ENCODE results near the gene WNK2. TPM values are rescaled to one million over a fixed set of nuclear protein-coding genes. Genes with fewer than 3 reads are reported as not detected.

Gene WNK2
- total and polyA plus RNA-seq, 12 donors, result 1.1 to 17.6 (median 8.4) TPM

DNA sequence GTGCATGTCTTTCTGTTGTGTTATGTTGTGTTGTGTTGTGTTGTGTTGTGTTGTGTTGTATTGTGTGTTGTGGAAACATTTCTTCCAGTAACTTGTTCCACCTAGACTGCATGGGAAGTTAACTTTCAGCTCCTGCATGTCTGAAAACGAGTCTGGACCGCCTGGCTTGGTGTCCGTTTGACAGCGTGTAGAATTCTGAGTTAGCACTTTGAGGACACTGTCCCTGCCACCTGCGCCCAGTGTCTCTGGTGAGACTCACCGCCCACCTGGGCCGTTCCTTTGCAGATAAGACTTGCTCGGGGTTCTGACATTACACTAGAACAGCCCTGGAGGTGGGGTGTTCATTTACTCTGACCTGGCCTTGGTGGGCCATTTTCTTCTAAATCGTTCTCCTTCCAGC, 42.0 kb downstream of the WNK2 start:
- Histone ChIP-seq H3K36me3 (replicated peaks in 1 of 2) (no peaks in the 10 kb centered on the region), H3K27ac (no peak overlapping the region), H3K27me3 (no peaks in the 10 kb centered on the region), H3K4me3 (no peak overlapping the region), H3K9me3 (replicated peaks in 1 of 3) (no peaks in the 10 kb centered on the region), H3K4me1 (replicated peaks in 1 of 2) (no peaks in the 10 kb centered on the region)
- intact Hi-C loops (cut with DNase I), result no loop called here
- DNase-seq, result no peak
- TF ChIP-seq, protein P1, sequence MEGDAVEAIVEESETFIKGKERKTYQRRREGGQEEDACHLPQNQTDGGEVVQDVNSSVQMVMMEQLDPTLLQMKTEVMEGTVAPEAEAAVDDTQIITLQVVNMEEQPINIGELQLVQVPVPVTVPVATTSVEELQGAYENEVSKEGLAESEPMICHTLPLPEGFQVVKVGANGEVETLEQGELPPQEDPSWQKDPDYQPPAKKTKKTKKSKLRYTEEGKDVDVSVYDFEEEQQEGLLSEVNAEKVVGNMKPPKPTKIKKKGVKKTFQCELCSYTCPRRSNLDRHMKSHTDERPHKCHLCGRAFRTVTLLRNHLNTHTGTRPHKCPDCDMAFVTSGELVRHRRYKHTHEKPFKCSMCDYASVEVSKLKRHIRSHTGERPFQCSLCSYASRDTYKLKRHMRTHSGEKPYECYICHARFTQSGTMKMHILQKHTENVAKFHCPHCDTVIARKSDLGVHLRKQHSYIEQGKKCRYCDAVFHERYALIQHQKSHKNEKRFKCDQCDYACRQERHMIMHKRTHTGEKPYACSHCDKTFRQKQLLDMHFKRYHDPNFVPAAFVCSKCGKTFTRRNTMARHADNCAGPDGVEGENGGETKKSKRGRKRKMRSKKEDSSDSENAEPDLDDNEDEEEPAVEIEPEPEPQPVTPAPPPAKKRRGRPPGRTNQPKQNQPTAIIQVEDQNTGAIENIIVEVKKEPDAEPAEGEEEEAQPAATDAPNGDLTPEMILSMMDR (IDR thresholded peaks at IDR 0.05), result no peak
- no peak for TF ChIP-seq POLR2A (IDR thresholded peaks at IDR 0.05)
- WGBS, 4 donors, result 93 to 95% (median 94%) methylated on average over 8 to 9 of the region's 9 CpGs

DNA sequence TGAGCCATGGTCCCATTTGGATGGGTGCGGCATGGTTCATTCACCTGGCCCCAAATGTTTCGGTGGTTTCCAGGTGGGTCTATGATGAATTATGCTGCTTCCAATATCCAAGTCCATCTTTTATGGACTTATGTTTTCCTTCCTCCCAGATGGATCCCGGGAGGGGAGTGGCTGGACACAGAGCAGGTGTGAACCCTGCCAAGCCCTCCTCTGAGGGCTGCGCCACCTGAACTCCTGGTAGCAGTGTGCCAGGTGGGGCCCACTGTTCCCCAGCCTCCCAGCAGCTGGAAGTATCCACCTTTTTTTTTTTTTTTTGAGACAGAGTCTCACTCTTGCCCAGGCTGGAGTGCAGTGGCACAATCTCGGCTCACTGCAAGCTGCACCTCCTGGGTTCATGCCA, 42.9 kb downstream of the WNK2 start:
- 84 to 98% (median 96%) methylated on average over 5 of the region's 5 CpGs for WGBS, 4 donors
- Histone ChIP-seq H3K9me3 (replicated peaks in 1 of 3) (no peaks in the 10 kb centered on the region), H3K27me3 (no peaks in the 10 kb centered on the region), H3K27ac (no peak overlapping the region), H3K4me1 (replicated peaks in 1 of 2) (no peaks in the 10 kb centered on the region), H3K36me3 (replicated peaks in 1 of 2) (no peaks in the 10 kb centered on the region), H3K4me3 (no peak overlapping the region)
- TF ChIP-seq POLR2A (IDR thresholded peaks at IDR 0.05), result no peak
- TF ChIP-seq, protein P1 (IDR thresholded peaks at IDR 0.05), result no peak
- DNase-seq, result no peak
- intact Hi-C loops (cut with DNase I), result no loop called here

DNA sequence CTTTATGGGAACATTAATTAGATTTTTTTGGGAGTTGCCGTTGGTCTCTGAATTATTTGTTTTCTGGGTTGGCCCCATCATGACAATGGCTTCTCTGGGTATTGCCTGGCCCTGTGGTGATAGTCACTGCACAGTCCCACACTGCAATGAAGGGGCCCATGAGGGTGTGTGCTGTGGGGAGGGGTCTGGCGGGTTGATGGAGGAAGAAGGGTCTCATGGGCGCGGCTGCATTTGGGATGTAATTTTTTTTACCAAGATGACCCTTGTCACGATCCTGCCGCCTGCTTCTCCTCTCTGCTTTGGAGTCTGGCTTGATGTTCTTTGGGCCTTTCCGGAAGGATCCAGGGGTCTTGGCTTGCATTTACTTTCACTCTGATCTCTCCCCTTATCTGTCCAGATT, 44.1 kb downstream of the WNK2 start:
- TF ChIP-seq, protein P1 (IDR thresholded peaks at IDR 0.05), result no peak
- TF ChIP-seq POLR2A (IDR thresholded peaks at IDR 0.05), result no peak
- Histone ChIP-seq H3K9me3 (replicated peaks in 1 of 3) (no peaks in the 10 kb centered on the region), H3K4me3 (no peak overlapping the region), H3K4me1 (replicated peaks in 1 of 2) (no peaks in the 10 kb centered on the region), H3K27ac (no peak overlapping the region), H3K27me3 (no peaks in the 10 kb centered on the region), H3K36me3 (replicated peaks in 1 of 2) (no peaks in the 10 kb centered on the region)
- DNase-seq, result no peak
- WGBS, 4 donors, result 90 to 93% (median 92%) methylated on average over 7 of the region's 7 CpGs
- intact Hi-C loops (cut with DNase I), result no loop called here

- no peak overlapping the region for H3K27ac ChIP-seq
- intact Hi-C loops (cut with DNase I), result no loop called here
- TF ChIP-seq, protein P1 (IDR thresholded peaks at IDR 0.05), result no peak
- TF ChIP-seq POLR2A (IDR thresholded peaks at IDR 0.05), result no peak
- H3K4me1 ChIP-seq (replicated peaks in 1 of 2), result no peaks in the 10 kb centered on the region
- no peak for DNase-seq
- no peak overlapping the region for H3K4me3 ChIP-seq
- H3K27me3 ChIP-seq, result no peaks in the 10 kb centered on the region
- WGBS, 4 donors, result 83 to 87% (median 85%) methylated on average over 8 of the region's 8 CpGs
- no peaks in the 10 kb centered on the region for H3K36me3 ChIP-seq (replicated peaks in 1 of 2)
- no peaks in the 10 kb centered on the region for H3K9me3 ChIP-seq (replicated peaks in 1 of 3)
These were observed 44.5 kb downstream of the WNK2 start for GRCh38 chr9:93228453-93228852.

All from adrenal gland (tissue), 12 donors.